Measurements from ENCODE around the gene KCNT2.

KCNT2 gene

GRCh38 chr1:196205882-196206281, 402.4 kb downstream of the KCNT2 start:
- no peak for DNase-seq
- intact Hi-C loops (cut with DNase I; ENCODE audit: low total_unique reads): no loop called here
- H3K36me3 ChIP-seq: no peaks in the 10 kb centered on the region
- H3K4me1 ChIP-seq: no peaks in the 10 kb centered on the region
- no peak overlapping the region for H3K4me3 ChIP-seq
- no peak for TF ChIP-seq CTCF (IDR thresholded peaks at IDR 0.05)
- H3K27ac ChIP-seq: no peak overlapping the region
- H3K9me3 ChIP-seq: no peaks in the 10 kb centered on the region
- no peaks in the 10 kb centered on the region for H3K27me3 ChIP-seq

- Histone ChIP-seq H3K4me1 (no peaks in the 10 kb centered on the region), H3K27ac (no peak overlapping the region), H3K4me3 (no peak overlapping the region), H3K36me3 (no peaks in the 10 kb centered on the region), H3K9me3 (no peaks in the 10 kb centered on the region), H3K27me3 (no peaks in the 10 kb centered on the region)
- no peak for TF ChIP-seq CTCF (IDR thresholded peaks at IDR 0.05)
- intact Hi-C loops (cut with DNase I; ENCODE audit: low total_unique reads): no loop called here
- no peak for DNase-seq
These were observed 411.8 kb downstream of the KCNT2 start for GRCh38 chr1:196196486-196196885.

DNA sequence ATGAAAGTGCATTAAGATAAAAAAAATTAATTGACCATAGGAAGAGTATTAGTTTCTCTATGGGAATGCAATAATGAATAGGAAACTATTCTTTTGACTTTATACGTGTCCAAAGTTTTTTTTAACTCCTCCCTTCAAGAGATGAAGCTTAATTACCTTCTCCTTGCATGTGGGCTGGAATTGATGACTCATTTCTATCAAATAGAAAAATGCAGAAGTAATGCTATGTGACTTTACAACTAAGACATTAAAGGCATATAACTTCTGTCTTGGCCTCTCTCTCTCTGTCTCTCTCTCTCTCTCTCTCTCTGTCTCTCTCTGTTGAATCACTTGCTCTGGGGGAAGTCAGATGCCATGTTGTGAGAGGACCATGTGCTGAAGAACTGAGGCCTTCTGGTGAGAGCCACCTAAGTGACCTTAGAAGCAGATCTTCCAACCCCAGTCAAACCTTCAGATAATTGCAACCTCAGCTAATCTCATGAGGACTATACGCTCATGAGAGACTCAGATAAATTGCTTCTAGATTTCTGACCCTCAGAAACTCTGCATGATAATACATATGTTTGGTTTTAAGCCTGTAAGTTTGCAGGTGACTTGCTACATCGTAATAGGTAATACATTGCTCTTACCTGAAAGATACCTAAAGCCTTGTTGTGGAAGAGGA, 414.2 kb downstream of the KCNT2 start:
- H3K4me1 ChIP-seq: no peaks in the 10 kb centered on the region
- H3K27me3 ChIP-seq: no peaks in the 10 kb centered on the region
- no peaks in the 10 kb centered on the region for H3K9me3 ChIP-seq
- no peak for DNase-seq
- H3K36me3 ChIP-seq: no peaks in the 10 kb centered on the region
- H3K4me3 ChIP-seq: no peak overlapping the region
- no peak overlapping the region for H3K27ac ChIP-seq
- TF ChIP-seq CTCF (IDR thresholded peaks at IDR 0.05): no peak
- intact Hi-C loops (cut with DNase I; ENCODE audit: low total_unique reads): no loop called here

- TF ChIP-seq CTCF (IDR thresholded peaks at IDR 0.05): no peak
These were observed 424.3 kb downstream of the KCNT2 start for GRCh38 chr1:196183941-196184340.

DNA sequence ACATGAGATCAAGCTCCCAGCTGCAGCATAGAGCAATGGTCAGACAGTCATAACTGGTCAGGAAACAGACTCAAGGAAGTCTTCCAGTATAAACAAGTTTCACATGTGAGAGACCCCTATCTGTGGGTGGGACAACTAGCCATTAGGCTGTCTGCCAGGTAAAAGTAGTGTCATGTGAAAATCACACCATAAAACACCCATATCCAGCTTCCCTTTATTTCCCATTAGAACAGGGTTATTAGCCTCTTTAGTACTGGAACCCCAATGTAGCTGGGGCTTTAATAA, 426.7 kb downstream of the KCNT2 start:
- H3K36me3 ChIP-seq: no peaks in the 10 kb centered on the region
- intact Hi-C loops (cut with DNase I; ENCODE audit: low total_unique reads): no loop called here
- no peak overlapping the region for H3K4me3 ChIP-seq

More at GRCh38 chr1:196183941-196184340, 424.3 kb downstream of the KCNT2 start:
- no peaks in the 10 kb centered on the region for H3K27me3 ChIP-seq
- intact Hi-C loops (cut with DNase I; ENCODE audit: low total_unique reads): no loop called here
- no peaks in the 10 kb centered on the region for H3K4me1 ChIP-seq
- H3K9me3 ChIP-seq: no peaks in the 10 kb centered on the region
- H3K27ac ChIP-seq: no peak overlapping the region
- no peak for DNase-seq
- no peaks in the 10 kb centered on the region for H3K36me3 ChIP-seq
- no peak overlapping the region for H3K4me3 ChIP-seq

More for the DNA sequence above, 426.7 kb downstream of the KCNT2 start:
- no peak overlapping the region for H3K27ac ChIP-seq
- no peak for TF ChIP-seq CTCF (IDR thresholded peaks at IDR 0.05)
- H3K9me3 ChIP-seq: no peaks in the 10 kb centered on the region
- H3K27me3 ChIP-seq: no peaks in the 10 kb centered on the region
- H3K4me1 ChIP-seq: no peaks in the 10 kb centered on the region
- no peak for DNase-seq
